SK-N-MC (cell line): ENCODE data around the gene STX8.

ENCODE experiments used
- DNase-seq: peaks from one replicate; pipeline ENCODE4 v3.0.0-alpha.2; 2011; ENCODE audit warnings: low read depth, low spot score
- H3K27ac ChIP-seq: fragments of 200-600 bp; sonication (generic); 2 replicates; pipeline ENCODE4 v1.5.1; 2016; ENCODE audit warnings: mixed run types
- H3K36me3 ChIP-seq: fragments of 200-600 bp; sonication (generic); 2 replicates; pipeline ENCODE4 v1.6.1; 2017; ENCODE audit warnings: antibody characterized with exemption, low read length, mixed read lengths; ENCODE audit not compliant: insufficient read depth
- H3K4me3 ChIP-seq: fragments of 200-600 bp; sonication (generic); 2 replicates; pipeline ENCODE4 v1.5.1; 2016
- H3K9ac ChIP-seq: fragments of 200-600 bp; sonication (generic); 2 replicates; pipeline ENCODE4 v1.8.0; 2017; ENCODE audit warnings: mixed run types, mixed read lengths; ENCODE audit not compliant: insufficient read length
- H3K9me3 ChIP-seq: fragments of 200-600 bp; sonication (generic); 2 replicates; pipeline ENCODE4 v1.6.1; 2017; ENCODE audit warnings: low read depth, mild to moderate bottlenecking, antibody characterized with exemption, low read length, moderate library complexity, mixed read lengths
- EZH2 ChIP-seq: fragments of 200-600 bp; sonication (generic); IDR thresholded peaks from one replicate; pipeline ENCODE4 v1.6.1; 2017; ENCODE audit warnings: antibody characterized with exemption
- FOXP2 ChIP-seq: optimal IDR thresholded peaks from 2 replicates; pipeline ENCODE3; 2011; ENCODE audit warnings: mild to moderate bottlenecking, moderate library complexity; ENCODE audit not compliant: insufficient read depth; ENCODE audit errors: extremely low read length, control extremely low read depth
- POLR2AphosphoS5 ChIP-seq: IDR thresholded peaks from 2 replicates; pipeline ENCODE4 v1.6.1; 2012; ENCODE audit warnings: mild to moderate bottlenecking, low read depth, low read length, borderline replicate concordance

The STX8 gene

GRCh38 chr17:9292561-9292941 is 283.1 kb downstream of the STX8 start:
- Histone ChIP-seq H3K36me3 (no peaks in the 10 kb centered on the region), H3K27ac (no peak overlapping the region), H3K9ac (no peak overlapping the region), H3K4me3 (no peak overlapping the region), H3K9me3 (no peaks in the 10 kb centered on the region)
- no peak for DNase-seq
- TF ChIP-seq FOXP2: no peak
- TF ChIP-seq POLR2AphosphoS5: no peak
- TF ChIP-seq EZH2: no peak

- TF ChIP-seq FOXP2: no peak
- no peak for TF ChIP-seq POLR2AphosphoS5
- TF ChIP-seq EZH2: no peak
- no peak overlapping the region for H3K4me3 ChIP-seq
- H3K27ac ChIP-seq: no peak overlapping the region
- no peaks in the 10 kb centered on the region for H3K9me3 ChIP-seq
- H3K9ac ChIP-seq: no peak overlapping the region
- H3K36me3 ChIP-seq: no peaks in the 10 kb centered on the region
- no peak for DNase-seq
Measured at GRCh38 chr17:9291912-9292560, 283.6 kb downstream of the STX8 start.

GRCh38 chr17:9290226-9290613 is 285.4 kb downstream of the STX8 start:
- TF ChIP-seq EZH2: no peak
- no peak for TF ChIP-seq POLR2AphosphoS5
- no peak for TF ChIP-seq FOXP2
- Histone ChIP-seq H3K9me3 (no peaks in the 10 kb centered on the region), H3K4me3 (no peak overlapping the region), H3K27ac (no peak overlapping the region), H3K36me3 (no peaks in the 10 kb centered on the region), H3K9ac (no peak overlapping the region)
- no peak for DNase-seq

GRCh38 chr17:9287306-9287705 is 288.3 kb downstream of the STX8 start:
- H3K36me3 ChIP-seq: no peaks in the 10 kb centered on the region
- no peak overlapping the region for H3K4me3 ChIP-seq
- DNase-seq: no peak
- H3K27ac ChIP-seq: no peak overlapping the region
- no peaks in the 10 kb centered on the region for H3K9me3 ChIP-seq
- H3K9ac ChIP-seq: no peak overlapping the region
- no peak for TF ChIP-seq EZH2
- no peak for TF ChIP-seq FOXP2
- TF ChIP-seq POLR2AphosphoS5: no peak

GRCh38 chr17:9286434-9286833 is 289.2 kb downstream of the STX8 start:
- H3K9me3 ChIP-seq: no peaks in the 10 kb centered on the region
- no peak for TF ChIP-seq FOXP2
- TF ChIP-seq POLR2AphosphoS5: no peak
- no peak for TF ChIP-seq EZH2
- DNase-seq: no peak
- no peak overlapping the region for H3K27ac ChIP-seq
- no peaks in the 10 kb centered on the region for H3K36me3 ChIP-seq
- H3K9ac ChIP-seq: no peak overlapping the region
- H3K4me3 ChIP-seq: no peak overlapping the region

GRCh38 chr17:9285602-9286427 is 289.8 kb downstream of the STX8 start:
- no peaks in the 10 kb centered on the region for H3K9me3 ChIP-seq
- no peak for DNase-seq
- no peak overlapping the region for H3K27ac ChIP-seq
- no peak for TF ChIP-seq FOXP2
- TF ChIP-seq EZH2: no peak
- TF ChIP-seq POLR2AphosphoS5: no peak
- H3K36me3 ChIP-seq: no peaks in the 10 kb centered on the region
- H3K4me3 ChIP-seq: no peak overlapping the region
- H3K9ac ChIP-seq: no peak overlapping the region

- Histone ChIP-seq H3K9me3 (no peaks in the 10 kb centered on the region), H3K27ac (no peak overlapping the region), H3K9ac (no peak overlapping the region), H3K4me3 (no peak overlapping the region), H3K36me3 (no peaks in the 10 kb centered on the region)
- no peak for TF ChIP-seq POLR2AphosphoS5
- no peak for DNase-seq
Measured at GRCh38 chr17:9284884-9285283, 290.7 kb downstream of the STX8 start.

- Histone ChIP-seq H3K4me3 (no peak overlapping the region), H3K9ac (no peak overlapping the region), H3K27ac (no peak overlapping the region), H3K9me3 (no peaks in the 10 kb centered on the region), H3K36me3 (no peaks in the 10 kb centered on the region)
- no peak for DNase-seq
- no peak for TF ChIP-seq EZH2
- no peak for TF ChIP-seq POLR2AphosphoS5
- no peak for TF ChIP-seq FOXP2
Measured at GRCh38 chr17:9283909-9284308, 291.7 kb downstream of the STX8 start.

- DNase-seq: no peak
- no peak overlapping the region for H3K4me3 ChIP-seq
- TF ChIP-seq POLR2AphosphoS5 (no peak), EZH2 (no peak), FOXP2 (no peak)
Measured at GRCh38 chr17:9279893-9280292, 295.7 kb downstream of the STX8 start.

More at GRCh38 chr17:9279893-9280292, 295.7 kb downstream of the STX8 start:
- Histone ChIP-seq H3K36me3 (no peaks in the 10 kb centered on the region), H3K9ac (no peak overlapping the region), H3K9me3 (no peaks in the 10 kb centered on the region), H3K27ac (no peak overlapping the region)
